GM20431 (cell line): Measurements from ENCODE around the gene UGT1A6.

Source experiments
- in situ Hi-C: fragments of 300-500 bp; cut with MseI, MboI; formaldehyde crosslinking; loops from one replicate; pipeline ENCODE4 v1.15.0; 2020; ENCODE audit warnings: low sequenced_read_pairs; ENCODE audit not compliant: unreplicated experiment

Gene UGT1A6

GRCh38 chr2:233795735-233796171, 103.1 kb downstream of the UGT1A6 start:
- in situ Hi-C loops: no loop called here

- in situ Hi-C loops: no loop called here
Observed at GRCh38 chr2:233796254-233796653, 103.6 kb downstream of the UGT1A6 start.

GRCh38 chr2:233798335-233799086, 105.8 kb downstream of the UGT1A6 start:
- in situ Hi-C loops: no loop called here

DNA sequence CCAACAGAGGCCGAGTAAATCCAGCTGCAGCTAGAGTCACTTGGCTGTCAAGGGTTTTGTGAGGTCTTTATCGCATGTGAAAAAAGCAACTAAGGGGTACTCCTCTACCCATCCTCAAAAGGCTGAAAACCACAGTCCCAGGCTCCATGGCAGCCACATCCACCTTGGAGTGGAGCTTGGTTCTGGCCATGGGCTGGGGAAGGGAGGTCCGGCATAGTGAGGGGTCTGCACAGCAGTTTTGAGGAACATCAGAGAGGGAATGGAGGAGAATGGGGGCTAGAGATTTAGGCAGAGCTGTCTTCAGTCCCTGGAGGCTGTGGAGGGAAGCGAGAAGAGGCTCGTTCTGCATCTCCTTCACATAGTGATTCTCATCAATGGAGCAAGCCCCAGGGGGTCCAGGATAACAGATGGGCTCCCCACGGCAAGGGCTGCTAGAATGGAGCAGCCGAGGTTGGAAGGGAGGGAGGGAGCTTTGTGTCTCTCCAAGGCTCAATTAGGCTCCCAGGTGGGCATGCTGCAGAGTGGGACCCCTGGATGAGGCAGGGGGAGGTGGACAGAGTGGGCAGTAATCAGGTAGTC, 106.5 kb downstream of the UGT1A6 start:
- in situ Hi-C loops: no loop called here

GRCh38 chr2:233799716-233800115, 107.0 kb downstream of the UGT1A6 start:
- in situ Hi-C loops: no loop called here

- in situ Hi-C loops: no loop called here
Observed at GRCh38 chr2:233800208-233800607, 107.5 kb downstream of the UGT1A6 start.

- in situ Hi-C loops: no loop called here
Observed at GRCh38 chr2:233801357-233802131, 108.9 kb downstream of the UGT1A6 start.

GRCh38 chr2:233802132-233802815, 109.6 kb downstream of the UGT1A6 start:
- in situ Hi-C loops: no loop called here

DNA sequence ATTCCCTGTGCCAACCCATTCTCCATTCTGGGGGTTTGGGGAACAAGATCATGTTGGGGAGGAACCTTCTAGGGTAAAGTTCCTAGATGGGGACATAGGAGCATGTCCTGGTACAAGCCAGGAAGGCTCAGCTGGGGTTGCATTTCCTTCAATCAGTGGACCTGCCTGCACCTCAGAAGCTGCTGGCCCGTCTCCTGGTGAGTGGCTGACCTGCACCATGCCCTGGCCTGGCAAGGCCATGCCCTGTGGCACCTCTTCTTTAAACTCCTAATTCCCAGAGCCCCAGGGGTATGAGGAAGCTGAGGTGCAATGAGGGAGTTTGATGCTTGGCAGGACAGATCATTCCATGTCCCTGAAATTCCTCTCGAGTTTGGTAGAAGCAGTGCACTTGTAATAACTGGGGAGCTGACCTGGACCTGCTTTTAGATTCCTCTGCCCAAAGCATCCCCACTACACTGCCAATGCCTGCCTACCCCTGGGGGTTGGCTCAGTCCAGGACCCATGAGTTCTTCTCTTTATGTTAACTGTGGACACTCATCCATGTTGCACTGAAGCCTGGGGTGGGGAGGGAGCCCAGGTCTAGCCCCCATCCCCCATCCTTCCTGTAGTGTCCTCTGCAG, 110.7 kb downstream of the UGT1A6 start:
- in situ Hi-C loops: no loop called here

DNA sequence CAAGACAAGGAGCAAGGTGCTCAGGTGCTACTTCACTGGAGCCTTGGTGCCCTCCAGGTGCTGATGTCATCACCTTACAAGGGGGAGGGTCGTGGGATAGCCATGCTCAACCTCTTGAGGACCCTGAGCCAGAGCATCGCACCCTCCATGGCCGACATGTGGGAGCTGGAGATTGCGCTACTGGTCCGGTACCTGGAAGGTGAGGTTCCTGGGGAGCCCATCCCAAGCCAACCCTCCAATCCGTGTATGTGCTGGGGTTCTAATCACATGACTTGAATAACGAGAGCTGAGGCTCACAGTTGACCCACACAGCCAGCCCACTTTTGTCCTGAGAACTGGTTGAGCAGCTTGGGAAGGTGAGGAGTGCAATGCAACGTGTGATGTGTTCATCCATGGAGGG, 111.3 kb downstream of the UGT1A6 start:
- in situ Hi-C loops: no loop called here

DNA sequence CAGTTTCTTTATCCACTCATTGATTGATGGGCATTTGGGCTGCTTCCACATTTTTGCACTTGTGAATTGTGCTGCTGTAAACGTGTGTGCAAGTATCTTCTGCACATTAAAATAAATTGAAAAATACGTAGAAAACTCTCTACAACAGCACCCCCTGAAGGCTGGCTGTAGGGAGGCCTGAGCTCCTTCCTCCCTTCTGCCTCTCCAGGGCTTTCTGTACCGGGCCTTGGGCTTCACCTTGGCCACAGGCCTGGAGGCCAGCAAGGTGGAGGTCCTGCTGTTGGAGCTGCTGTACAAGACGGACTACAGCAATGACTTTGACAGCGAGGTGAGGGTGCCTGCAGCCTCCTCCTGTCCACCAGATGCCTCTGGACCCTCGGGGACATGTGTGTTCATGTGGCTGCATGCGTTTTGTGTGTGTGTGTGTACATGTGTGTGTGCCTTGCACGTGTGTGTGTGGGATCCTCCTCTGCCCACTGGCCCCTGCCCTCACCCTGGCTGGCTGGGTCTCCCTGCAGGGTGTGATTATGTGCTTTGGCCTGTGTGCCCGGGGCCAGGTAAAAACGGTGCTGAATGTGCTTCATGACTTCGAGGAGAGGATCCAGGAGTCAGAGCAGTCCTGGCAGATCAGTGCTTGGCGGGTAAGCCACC, 114.7 kb downstream of the UGT1A6 start:
- in situ Hi-C loops: no loop called here

- in situ Hi-C loops: no loop called here
Observed at GRCh38 chr2:233807966-233808935, 115.6 kb downstream of the UGT1A6 start.

DNA sequence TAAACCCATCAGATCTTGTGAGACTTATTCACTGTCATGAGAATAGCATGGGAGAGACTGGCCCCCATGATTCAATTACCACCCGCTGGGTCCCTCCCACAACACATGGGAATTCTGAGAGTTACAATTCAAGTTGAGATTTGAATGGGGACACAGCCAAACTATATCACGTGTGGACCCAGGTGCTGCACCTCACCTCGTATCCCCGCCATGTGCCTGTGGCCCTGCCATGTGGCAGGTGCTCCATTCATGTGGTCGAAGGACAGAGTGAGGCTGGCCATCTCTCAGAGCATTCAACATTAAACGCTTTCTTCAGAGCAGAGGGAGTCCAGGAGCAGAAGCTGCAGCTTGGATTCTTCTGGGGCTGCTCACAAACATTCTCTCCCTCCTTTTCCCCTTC, 117.7 kb downstream of the UGT1A6 start:
- in situ Hi-C loops: no loop called here

DNA sequence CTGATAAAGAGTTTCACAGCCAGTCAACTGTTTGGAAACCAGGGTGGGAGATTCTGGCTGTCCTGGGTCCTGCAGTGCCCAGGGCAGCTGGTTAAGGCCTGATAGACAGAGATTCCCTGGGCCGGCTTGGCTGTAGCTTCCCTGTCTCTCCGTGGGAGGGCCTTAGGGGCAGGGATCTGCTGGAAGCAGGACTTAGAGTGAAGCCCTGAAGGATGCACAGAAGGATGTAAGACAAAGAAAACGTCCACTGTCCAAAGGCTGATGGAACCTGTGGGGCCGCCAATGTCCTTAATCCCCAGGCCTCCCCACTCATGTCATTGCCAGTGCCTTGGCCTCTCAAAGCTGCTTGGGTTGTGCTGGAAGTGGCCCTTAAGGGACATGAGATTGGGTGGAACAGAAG, 118.4 kb downstream of the UGT1A6 start:
- in situ Hi-C loops: no loop called here

GRCh38 chr2:233811732-233812131, 119.0 kb downstream of the UGT1A6 start:
- in situ Hi-C loops: no loop called here

DNA sequence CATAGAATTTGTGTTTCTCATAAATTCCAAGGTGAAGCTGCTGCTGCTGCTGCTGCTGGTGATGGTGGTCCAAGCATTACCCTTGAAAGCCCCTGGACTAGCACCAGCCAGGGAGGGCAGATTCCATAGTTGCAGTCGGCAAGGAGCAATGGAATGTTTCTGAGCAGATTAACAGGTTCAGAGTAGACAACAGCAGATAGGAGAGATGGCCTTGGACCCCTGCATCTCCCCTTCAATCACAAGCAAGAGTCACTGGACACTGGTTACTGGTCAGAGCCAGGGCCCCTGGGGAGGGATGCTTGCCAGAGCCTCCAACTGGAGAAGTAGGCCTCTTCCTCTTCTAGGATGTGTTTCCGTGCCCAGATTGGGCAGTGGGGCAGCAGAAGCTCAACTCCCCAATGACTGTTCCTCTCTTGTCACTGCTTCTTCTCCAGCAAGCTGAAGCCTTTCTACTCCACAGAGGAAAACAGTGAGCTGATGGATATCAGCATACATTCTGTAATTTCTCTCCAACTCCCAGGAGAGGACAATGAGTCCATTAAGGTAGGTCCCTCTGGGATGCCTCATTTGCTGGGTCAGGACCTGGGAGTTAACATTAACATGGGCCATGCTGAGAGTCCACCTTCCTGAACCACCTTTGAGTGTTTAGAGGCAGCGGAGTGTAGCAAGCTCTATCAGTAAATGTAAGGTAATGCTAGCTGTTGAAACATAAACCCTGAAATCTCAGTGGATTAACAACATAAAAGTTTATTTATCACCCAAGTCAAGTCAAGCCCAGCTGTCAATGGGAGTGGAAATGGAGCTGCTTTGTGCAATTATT, 120.8 kb downstream of the UGT1A6 start:
- in situ Hi-C loops: no loop called here

DNA sequence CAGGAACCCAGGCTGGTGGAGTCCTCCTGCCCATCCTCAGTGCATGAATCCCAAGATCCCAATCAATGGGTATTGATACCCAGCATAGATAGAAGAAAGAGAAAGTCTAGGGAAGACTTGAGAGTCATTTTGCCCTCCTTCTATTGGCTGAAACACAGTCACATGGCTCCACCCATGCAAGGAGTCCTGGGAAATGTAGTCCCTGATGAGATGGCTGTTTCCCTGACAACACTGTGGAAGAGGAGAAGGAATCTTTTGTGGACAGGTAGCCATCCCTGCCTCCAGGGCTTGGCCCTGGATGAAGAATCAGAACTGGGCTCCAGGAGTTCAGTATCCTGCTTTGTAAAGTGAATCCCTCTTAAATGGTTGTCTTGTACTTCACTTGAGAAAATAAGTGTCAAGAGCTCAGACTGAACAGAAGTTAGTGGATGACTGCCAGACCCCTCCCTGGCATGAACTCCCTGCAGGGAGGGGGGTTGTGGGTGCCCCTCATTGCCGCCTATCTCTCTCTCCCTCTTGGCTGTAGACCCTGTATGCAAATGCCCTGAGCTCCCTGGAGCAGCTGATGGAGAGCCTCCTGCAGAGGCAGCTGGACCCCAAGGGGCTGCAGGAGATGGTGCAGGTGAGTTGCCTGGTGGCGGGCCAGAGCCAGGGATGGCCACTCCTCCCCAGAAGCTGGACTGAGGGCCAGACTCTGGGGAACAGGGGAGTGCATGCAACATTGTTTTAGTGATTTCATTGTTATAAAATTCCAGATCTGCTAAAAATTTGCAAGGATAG, 121.6 kb downstream of the UGT1A6 start:
- in situ Hi-C loops: no loop called here
